GM12891 (cell line): ENCODE data around the gene ASIC4. TPM values are rescaled to one million over a fixed set of nuclear protein-coding genes. Genes with fewer than 3 reads are reported as not detected.

Experiments
- DNase-seq: peaks from one replicate; pipeline ENCODE4 v3.0.0; 2011; ENCODE audit warnings: low spot score; ENCODE audit not compliant: insufficient read length
- FAIRE-seq: peaks from 2 replicates; lab custom pipeline; 2011; peaks lifted over from hg19 to GRCh38; lab: Jason Lieb, UNC
- PAX5 ChIP-seq: IDR thresholded peaks from 2 replicates; pipeline ENCODE4 v1.6.1; 2011; ENCODE audit warnings: low read length, moderate library complexity, mild to moderate bottlenecking; ENCODE audit not compliant: insufficient read depth, severe bottlenecking
- POLR2A ChIP-seq: IDR thresholded peaks from 2 replicates; pipeline ENCODE4 v1.6.1; 2011; ENCODE audit warnings: low read depth, low read length, control low read depth
- POLR2AphosphoS5 ChIP-seq: IDR thresholded peaks from 2 replicates; pipeline ENCODE4 v1.6.1; 2011; ENCODE audit warnings: low read depth, low read length, control low read depth
- POU2F2 ChIP-seq: IDR thresholded peaks from 2 replicates; pipeline ENCODE4 v1.6.1; 2011; ENCODE audit warnings: low read depth, mild to moderate bottlenecking, control low read depth, low read length, moderate library complexity
- SPI1 ChIP-seq: IDR thresholded peaks from 2 replicates; pipeline ENCODE4 v1.6.1; 2011; ENCODE audit warnings: low read depth, low read length, control low read depth
- TAF1 ChIP-seq: IDR thresholded peaks from 2 replicates; pipeline ENCODE4 v1.6.1; 2011; ENCODE audit warnings: low read depth, low read length, control low read depth
- polyA plus RNA-seq: library from polyadenylated mRNA; unstranded; fragments of >200 nt; gene quantifications from one replicate; pipeline ENCODE4 v1.2.1, GENCODE V29; 2012; ENCODE audit warnings: low read depth, missing spikeins, inconsistent platforms; ENCODE audit not compliant: missing spikeins

The ASIC4 gene, protein sequence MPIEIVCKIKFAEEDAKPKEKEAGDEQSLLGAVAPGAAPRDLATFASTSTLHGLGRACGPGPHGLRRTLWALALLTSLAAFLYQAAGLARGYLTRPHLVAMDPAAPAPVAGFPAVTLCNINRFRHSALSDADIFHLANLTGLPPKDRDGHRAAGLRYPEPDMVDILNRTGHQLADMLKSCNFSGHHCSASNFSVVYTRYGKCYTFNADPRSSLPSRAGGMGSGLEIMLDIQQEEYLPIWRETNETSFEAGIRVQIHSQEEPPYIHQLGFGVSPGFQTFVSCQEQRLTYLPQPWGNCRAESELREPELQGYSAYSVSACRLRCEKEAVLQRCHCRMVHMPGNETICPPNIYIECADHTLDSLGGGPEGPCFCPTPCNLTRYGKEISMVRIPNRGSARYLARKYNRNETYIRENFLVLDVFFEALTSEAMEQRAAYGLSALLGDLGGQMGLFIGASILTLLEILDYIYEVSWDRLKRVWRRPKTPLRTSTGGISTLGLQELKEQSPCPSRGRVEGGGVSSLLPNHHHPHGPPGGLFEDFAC
- polyA plus RNA-seq = not detected

DNA sequence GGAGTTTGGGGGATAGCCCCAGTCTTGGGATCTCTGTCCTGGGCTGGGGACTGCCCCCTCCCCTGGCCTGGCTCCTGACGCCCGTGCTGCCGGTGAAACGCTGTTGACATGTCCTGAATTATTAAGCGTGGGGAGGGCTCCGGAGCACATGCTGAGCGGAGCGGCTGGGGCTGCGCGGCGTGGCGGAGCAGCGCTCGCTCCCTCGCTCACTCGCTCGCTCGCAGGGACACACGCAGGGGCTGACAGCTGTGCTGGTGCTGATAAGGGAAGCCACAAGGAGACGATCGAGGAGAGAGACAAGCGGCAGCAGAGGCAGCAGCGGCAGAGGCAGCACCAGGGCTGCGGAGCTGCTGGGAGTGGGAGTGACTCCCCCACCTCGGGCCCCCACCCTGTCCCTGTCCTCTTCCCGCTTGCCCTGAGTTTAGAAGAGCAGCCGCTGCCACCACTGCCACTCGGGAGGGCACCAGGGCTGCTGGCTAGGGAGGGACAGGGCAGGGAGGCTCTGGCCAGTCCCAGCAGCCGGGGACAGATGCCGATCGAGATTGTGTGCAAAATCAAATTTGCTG lies at the start of gene ASIC4:
ASIC4 (plus strand) TSS at position 287 of the 566 bp plus-strand sequence; CDS start at position 530, 243 bp downstream.
- FAIRE-seq = no peak
- DNase-seq = no peak
- TF ChIP-seq SPI1 (no peak), TAF1 (no peak), PAX5 (no peak), POLR2AphosphoS5 (no peak), POU2F2 (no peak), POLR2A (no peak)

DNA sequence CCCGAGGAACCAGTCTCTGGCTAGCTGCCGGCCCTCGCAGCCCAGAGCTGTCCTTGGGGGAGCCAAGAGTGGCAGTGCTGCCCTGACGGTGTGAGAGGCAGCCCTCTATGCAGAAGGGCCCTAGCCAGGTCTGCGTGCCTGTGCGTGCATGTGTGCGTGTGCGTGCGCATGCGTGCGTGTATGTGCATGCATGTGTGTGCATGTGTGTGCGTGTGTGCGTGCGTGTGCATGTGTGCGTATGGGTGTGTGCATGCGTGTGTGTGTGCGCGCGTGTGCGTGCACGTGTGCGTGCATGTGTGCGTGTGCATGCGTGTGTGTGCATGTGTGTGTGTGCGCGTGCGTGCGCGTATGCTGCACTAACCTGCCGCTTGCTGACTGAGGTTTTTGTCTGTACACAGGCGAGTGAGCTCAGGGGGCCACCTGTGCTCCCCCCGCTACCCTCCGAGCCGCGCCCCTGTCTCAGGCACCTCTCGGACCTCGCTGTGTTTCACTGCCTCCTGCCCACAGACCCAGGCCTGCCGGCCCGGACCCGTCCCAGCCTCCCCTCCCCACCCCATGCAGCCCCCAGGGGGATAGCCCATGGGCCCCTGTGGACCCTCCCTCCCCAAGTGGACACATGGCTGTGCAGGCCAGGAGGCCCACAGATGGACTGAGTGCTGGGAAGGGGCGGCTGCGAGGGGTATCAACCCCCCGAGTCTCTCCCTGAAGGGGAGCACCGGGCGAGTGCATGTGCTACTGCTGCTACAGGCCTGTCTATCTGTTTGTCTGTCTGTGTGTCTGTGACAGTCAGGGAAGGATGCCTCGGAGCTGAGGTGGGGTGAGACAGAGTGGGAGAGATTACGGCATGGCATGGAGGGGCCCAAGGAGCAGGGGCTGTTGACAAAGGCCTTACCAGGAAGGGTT lies 48.4 kb upstream of the ASIC4 start:
- FAIRE-seq (no peak), DNase-seq (no peak)
- TF ChIP-seq SPI1 = no peak
- no peak for TF ChIP-seq POLR2A
- TF ChIP-seq PAX5 = no peak
- no peak for TF ChIP-seq POLR2AphosphoS5
- no peak for TF ChIP-seq TAF1
- TF ChIP-seq POU2F2 = no peak

DNA sequence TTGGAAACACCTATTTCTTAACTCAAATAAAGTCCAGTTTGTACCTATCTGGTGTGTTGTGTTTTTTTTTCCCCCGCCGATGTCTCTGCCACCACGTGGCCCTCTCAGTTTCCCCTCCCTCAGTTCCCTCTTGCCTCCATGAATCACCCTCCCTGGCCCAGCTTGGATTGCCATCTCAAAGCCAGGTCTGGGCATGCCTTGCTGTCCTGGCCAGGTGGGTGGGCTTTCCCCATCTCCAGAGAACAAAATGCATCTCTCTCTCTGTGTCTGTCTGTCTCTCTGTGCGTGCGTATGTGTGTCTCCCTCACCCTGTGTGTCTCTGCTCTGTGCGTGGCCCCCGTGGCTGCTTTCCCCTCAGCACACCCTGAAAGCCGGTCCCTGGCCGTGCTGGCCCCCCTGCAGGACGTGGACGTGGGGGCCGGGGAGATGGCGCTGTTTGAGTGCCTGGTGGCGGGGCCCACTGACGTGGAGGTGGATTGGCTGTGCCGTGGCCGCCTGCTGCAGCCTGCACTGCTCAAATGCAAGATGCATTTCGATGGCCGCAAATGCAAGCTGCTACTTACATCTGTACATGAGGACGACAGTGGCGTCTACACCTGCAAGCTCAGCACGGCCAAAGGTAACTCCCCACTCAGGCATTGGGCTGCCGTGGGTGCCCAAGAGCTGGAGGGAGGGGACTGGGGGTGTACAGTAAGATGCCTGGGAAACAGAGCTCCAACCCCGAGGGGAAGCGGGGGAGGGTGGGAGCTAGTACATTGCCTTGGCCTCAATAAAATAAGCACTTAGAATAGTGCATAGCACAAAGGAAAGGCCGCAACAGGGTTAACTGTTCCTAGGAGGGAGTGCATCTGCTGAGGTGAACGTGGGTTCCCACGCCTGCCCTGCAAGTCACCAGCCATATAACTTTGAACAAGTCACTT lies 47.2 kb upstream of the ASIC4 start:
- DNase-seq = no peak
- FAIRE-seq = no peak
- TF ChIP-seq POLR2A = no peak
- no peak for TF ChIP-seq TAF1
- TF ChIP-seq POU2F2 = no peak
- no peak for TF ChIP-seq PAX5
- TF ChIP-seq SPI1 = no peak
- TF ChIP-seq POLR2AphosphoS5 = no peak

DNA sequence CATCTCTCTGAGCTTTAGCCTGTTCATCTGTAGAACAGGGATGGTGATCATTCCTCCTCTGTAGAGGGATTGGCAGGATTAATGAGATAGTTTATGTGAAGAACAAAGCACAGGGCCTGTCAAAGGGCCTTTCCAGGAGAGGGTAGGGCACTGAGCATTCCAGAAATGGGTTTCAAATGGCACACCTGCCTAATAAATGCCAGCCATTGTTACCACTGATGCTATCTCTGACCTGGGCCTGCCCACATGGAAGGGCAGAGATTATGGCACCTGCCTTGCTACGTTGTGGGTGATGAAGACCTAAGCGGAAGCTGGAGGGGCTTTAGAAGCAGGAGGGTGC lies 46.6 kb upstream of the ASIC4 start:
- FAIRE-seq (no peak), DNase-seq (no peak)
- no peak for TF ChIP-seq SPI1
- TF ChIP-seq TAF1 = no peak
- no peak for TF ChIP-seq POLR2A
- TF ChIP-seq POU2F2 = no peak
- no peak for TF ChIP-seq PAX5
- TF ChIP-seq POLR2AphosphoS5 = no peak

DNA sequence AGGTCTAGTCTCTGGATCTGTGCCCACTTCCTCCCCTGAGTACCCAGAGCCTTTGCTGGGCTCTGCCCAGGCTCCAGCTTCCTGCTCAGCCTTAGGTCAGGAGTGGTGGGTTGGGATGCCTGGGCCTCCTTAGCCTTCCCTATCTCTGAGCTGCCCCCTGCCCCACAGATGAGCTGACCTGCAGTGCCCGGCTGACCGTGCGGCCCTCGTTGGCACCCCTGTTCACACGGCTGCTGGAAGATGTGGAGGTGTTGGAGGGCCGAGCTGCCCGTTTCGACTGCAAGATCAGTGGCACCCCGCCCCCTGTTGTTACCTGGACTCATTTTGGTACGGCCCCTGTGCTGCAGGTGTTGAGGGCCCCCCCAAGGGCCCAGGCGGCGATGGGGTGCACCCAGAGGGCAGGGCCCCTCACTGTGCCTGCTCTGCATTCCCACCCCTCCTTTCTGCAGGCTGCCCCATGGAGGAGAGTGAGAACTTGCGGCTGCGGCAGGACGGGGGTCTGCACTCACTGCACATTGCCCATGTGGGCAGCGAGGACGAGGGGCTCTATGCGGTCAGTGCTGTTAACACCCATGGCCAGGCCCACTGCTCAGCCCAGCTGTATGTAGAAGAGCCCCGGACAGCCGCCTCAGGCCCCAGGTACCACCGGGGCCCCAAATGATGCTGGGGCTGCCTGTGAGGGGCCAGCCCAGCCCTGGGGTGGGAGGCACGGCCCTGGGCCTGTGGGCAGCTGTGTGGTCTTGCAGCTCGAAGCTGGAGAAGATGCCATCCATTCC lies 45.7 kb upstream of the ASIC4 start:
- DNase-seq = no peak
- FAIRE-seq = no peak
- TF ChIP-seq TAF1 = no peak
- no peak for TF ChIP-seq PAX5
- TF ChIP-seq SPI1 = no peak
- TF ChIP-seq POU2F2 = no peak
- no peak for TF ChIP-seq POLR2AphosphoS5
- no peak for TF ChIP-seq POLR2A

DNA sequence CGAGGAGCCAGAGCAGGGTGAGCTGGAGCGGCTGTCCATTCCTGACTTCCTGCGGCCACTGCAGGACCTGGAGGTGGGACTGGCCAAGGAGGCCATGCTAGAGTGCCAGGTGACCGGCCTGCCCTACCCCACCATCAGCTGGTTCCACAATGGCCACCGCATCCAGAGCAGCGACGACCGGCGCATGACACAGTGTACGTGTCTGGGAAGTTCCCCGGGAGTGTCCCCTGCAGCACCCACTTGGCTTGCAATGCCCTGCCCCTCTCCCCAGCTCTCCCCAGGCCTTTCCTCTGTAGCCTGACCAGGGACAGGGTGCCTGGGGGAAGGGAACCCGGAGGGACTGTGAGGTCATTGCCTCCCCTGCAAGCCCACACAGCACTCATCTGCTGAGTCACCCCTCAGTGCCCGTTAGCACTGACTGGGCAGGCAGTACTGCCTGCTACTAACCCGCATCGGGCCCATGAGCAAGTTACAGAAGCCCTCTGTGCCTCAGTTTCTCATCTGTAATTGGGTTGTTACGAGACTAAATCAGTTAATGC lies 45.0 kb upstream of the ASIC4 start:
- TF ChIP-seq TAF1 = no peak
- FAIRE-seq = no peak
- DNase-seq = no peak

DNA sequence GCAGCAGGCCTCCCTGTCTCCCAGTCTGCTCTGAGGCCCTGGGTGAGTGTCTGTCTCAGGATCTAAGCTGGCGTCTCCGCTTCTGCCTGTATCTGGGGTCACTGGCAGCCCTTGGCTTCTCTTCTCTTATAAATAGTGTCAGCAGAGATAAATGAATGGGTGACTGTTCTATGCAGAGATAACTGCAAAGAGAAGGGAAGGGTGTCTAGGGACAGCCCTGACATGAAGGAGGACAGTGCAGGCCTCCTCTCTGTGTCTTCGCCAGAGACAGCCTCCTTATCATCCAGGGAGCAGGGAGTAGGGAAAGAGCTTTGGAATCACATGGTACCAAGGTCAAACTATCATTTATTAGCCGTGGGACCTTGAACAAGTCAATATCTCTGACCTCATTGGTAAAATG lies 43.9 kb upstream of the ASIC4 start:
- DNase-seq (no peak), FAIRE-seq (no peak)
- no peak for TF ChIP-seq SPI1
- no peak for TF ChIP-seq TAF1
- TF ChIP-seq POLR2A = no peak
- no peak for TF ChIP-seq POLR2AphosphoS5
